ENCODE data around the gene ELL2. TPM values are rescaled to one million over a fixed set of nuclear protein-coding genes. Genes with fewer than 3 reads are reported as not detected.
"Not testable (repeated sequence)": the region's sequence is repeated elsewhere in the genome, so short reads cannot be mapped to it uniquely, and the experiment has no call there.

Gene ELL2
- polyA plus RNA-seq, 1 donor (not counting 4 experiments of a cell fraction or from before 2014, with no cell fraction given), result 100 TPM

DNA sequence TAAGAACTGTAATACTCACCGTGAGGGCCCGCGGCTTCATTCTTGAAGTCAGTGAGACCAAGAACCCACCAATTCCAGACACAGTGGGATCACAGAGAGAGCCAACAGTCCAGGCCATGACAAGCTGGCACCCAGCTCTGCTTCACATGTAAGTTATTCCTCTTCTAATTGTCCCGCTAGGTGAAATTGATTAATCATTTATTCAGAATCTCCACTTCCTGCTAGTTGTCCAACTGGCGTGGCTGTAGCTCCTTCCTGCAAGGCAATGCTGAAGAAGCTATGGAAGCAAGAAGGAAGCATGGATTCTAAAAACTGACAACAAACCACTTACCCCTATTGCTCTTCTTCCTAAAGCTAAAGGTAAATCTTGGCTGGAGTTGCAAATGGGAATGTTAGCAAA, 109.1 kb downstream of the ELL2 start:
- H4K20me1 ChIP-seq (ENCODE audit: control insufficient read depth, extremely low read depth, insufficient read depth, low read length), result no peaks in the 10 kb centered on the region
- H3K4me1 ChIP-seq (ENCODE audit: control insufficient read depth, extremely low read depth, insufficient read depth, low read length), result no peaks in the 10 kb centered on the region
- no peak overlapping the region for H3K4me3 ChIP-seq (ENCODE audit: control insufficient read depth in 2 of 3, extremely low read depth in 1 of 3, insufficient read depth in 2 of 3, low read depth in 1 of 3, low read length in 3 of 3)
- no peak overlapping the region for H3K9ac ChIP-seq (ENCODE audit: control insufficient read depth, extremely low read depth, insufficient read depth, low read length)
- no peaks in the 10 kb centered on the region for H3K79me2 ChIP-seq (ENCODE audit: control insufficient read depth, insufficient read depth, low read length)
- dilution Hi-C loops (cut with MboI; ENCODE audit: extremely low pct_ligation_motif_present, low sequenced_read_pairs), result no loop called here
- H3K9me3 ChIP-seq (ENCODE audit: control insufficient read depth, low read depth, low read length), result no peaks in the 10 kb centered on the region
- no peak overlapping the region for H2AFZ ChIP-seq (ENCODE audit: control insufficient read depth, low read length)
- no peak for DNase-seq (ENCODE audit: low read depth, low spot score)
- no peaks in the 10 kb centered on the region for H3K36me3 ChIP-seq (ENCODE audit: control insufficient read depth in 2 of 2, extremely low read depth in 1 of 2, insufficient read depth in 2 of 2, low read length in 2 of 2)
- no peak overlapping the region for H3K27ac ChIP-seq (ENCODE audit: control insufficient read depth, insufficient read depth, low read length)
- H3K27me3 ChIP-seq (ENCODE audit: control insufficient read depth, extremely low read depth, insufficient read depth, low read length), result no peaks in the 10 kb centered on the region
- FAIRE-seq, result no peak
- H3K4me2 ChIP-seq (ENCODE audit: control insufficient read depth, extremely low read depth, insufficient read depth, low read depth, low read length), result no peak overlapping the region
- TF ChIP-seq, protein P1, sequence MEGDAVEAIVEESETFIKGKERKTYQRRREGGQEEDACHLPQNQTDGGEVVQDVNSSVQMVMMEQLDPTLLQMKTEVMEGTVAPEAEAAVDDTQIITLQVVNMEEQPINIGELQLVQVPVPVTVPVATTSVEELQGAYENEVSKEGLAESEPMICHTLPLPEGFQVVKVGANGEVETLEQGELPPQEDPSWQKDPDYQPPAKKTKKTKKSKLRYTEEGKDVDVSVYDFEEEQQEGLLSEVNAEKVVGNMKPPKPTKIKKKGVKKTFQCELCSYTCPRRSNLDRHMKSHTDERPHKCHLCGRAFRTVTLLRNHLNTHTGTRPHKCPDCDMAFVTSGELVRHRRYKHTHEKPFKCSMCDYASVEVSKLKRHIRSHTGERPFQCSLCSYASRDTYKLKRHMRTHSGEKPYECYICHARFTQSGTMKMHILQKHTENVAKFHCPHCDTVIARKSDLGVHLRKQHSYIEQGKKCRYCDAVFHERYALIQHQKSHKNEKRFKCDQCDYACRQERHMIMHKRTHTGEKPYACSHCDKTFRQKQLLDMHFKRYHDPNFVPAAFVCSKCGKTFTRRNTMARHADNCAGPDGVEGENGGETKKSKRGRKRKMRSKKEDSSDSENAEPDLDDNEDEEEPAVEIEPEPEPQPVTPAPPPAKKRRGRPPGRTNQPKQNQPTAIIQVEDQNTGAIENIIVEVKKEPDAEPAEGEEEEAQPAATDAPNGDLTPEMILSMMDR (optimal IDR thresholded peaks at IDR 0.05 in 1 of 3, IDR thresholded peaks at IDR 0.05 in 1 of 3, conservative IDR thresholded peaks at IDR 0.05 in 1 of 3; ENCODE audit: extremely low read depth in 1 of 3, insufficient read depth in 2 of 3, low read length in 3 of 3), result no peak
- TF ChIP-seq EZH2 (IDR thresholded peaks at IDR 0.05; ENCODE audit: low read length), result no peak
- H3K9me1 ChIP-seq (ENCODE audit: control insufficient read depth, extremely low read depth, insufficient read depth, low read length), result no peaks in the 10 kb centered on the region

DNA sequence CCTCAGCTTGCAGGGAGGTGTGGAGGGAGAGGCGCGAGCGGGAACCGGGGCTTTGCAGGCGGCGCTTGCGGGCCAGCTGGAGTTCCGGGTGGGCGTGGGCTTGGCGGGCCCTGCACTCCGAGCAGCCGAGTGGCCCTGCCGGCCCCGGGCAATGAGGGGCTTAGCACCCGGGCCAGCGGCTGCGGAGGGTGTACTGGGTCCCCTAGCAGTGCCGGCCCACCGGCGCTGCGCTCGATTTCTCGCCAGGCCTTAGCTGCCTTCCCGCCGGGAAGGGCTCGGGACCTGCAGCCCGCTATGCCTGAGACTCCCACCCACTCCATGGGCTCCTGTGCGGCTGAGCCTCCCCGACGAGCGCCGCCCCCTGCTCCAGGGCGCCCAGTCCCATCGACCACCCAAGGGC, 110.5 kb downstream of the ELL2 start:
- H3K9me1 ChIP-seq (ENCODE audit: control insufficient read depth, extremely low read depth, insufficient read depth, low read length); H4K20me1 ChIP-seq (ENCODE audit: control insufficient read depth, extremely low read depth, insufficient read depth, low read length); DNase-seq (ENCODE audit: low read depth, low spot score); H3K27ac ChIP-seq (ENCODE audit: control insufficient read depth, insufficient read depth, low read length); H3K4me2 ChIP-seq (ENCODE audit: control insufficient read depth, extremely low read depth, insufficient read depth, low read depth, low read length); H3K9ac ChIP-seq (ENCODE audit: control insufficient read depth, extremely low read depth, insufficient read depth, low read length); FAIRE-seq; H3K27me3 ChIP-seq (ENCODE audit: control insufficient read depth, extremely low read depth, insufficient read depth, low read length); dilution Hi-C loops (cut with MboI; ENCODE audit: extremely low pct_ligation_motif_present, low sequenced_read_pairs); H3K4me3 ChIP-seq (ENCODE audit: control insufficient read depth in 2 of 3, extremely low read depth in 1 of 3, insufficient read depth in 2 of 3, low read depth in 1 of 3, low read length in 3 of 3); H3K79me2 ChIP-seq (ENCODE audit: control insufficient read depth, insufficient read depth, low read length); H2AFZ ChIP-seq (ENCODE audit: control insufficient read depth, low read length); H3K36me3 ChIP-seq (ENCODE audit: control insufficient read depth in 2 of 2, extremely low read depth in 1 of 2, insufficient read depth in 2 of 2, low read length in 2 of 2); H3K9me3 ChIP-seq (ENCODE audit: control insufficient read depth, low read depth, low read length); H3K4me1 ChIP-seq (ENCODE audit: control insufficient read depth, extremely low read depth, insufficient read depth, low read length): not testable (repeated sequence)

DNA sequence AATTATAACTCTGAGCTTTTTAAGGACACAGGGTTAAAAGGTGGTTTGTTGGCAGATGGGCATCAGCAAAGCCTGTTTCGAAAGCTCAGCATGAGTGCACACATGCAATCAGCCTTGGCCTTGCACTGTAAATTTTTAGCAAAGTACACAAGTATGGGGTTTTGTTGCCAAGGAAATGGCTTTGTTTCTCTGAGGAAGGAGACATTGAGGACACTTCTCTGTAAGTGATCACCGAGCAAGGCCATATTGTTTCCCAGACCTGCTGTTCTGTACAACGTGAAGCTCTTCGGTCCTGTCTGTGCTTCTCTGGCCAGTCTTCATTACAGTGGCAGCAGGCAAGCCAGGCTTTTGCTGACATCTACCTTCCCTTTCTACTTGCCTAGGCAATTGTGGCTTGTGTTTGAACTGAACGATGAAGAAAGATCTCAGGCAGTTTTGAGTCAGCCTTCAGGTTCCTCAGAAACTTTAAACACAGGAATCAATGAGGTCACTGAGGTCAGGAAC, 111.2 kb downstream of the ELL2 start:
- no peak overlapping the region for H3K4me2 ChIP-seq (ENCODE audit: control insufficient read depth, extremely low read depth, insufficient read depth, low read depth, low read length)
- H3K9ac ChIP-seq (ENCODE audit: control insufficient read depth, extremely low read depth, insufficient read depth, low read length), result no peak overlapping the region
- no peaks in the 10 kb centered on the region for H3K9me3 ChIP-seq (ENCODE audit: control insufficient read depth, low read depth, low read length)
- no peak for DNase-seq (ENCODE audit: low read depth, low spot score)
- no peaks in the 10 kb centered on the region for H3K27me3 ChIP-seq (ENCODE audit: control insufficient read depth, extremely low read depth, insufficient read depth, low read length)
- H3K27ac ChIP-seq (ENCODE audit: control insufficient read depth, insufficient read depth, low read length), result no peak overlapping the region
- no peak for FAIRE-seq
- H3K36me3 ChIP-seq (ENCODE audit: control insufficient read depth in 2 of 2, extremely low read depth in 1 of 2, insufficient read depth in 2 of 2, low read length in 2 of 2), result no peaks in the 10 kb centered on the region
- no peak for TF ChIP-seq EZH2 (IDR thresholded peaks at IDR 0.05; ENCODE audit: low read length)
- TF ChIP-seq, protein P1 (optimal IDR thresholded peaks at IDR 0.05 in 1 of 3, IDR thresholded peaks at IDR 0.05 in 1 of 3, conservative IDR thresholded peaks at IDR 0.05 in 1 of 3; ENCODE audit: extremely low read depth in 1 of 3, insufficient read depth in 2 of 3, low read length in 3 of 3), result no peak
- no peak overlapping the region for H2AFZ ChIP-seq (ENCODE audit: control insufficient read depth, low read length)
- no peak overlapping the region for H3K4me3 ChIP-seq (ENCODE audit: control insufficient read depth in 2 of 3, extremely low read depth in 1 of 3, insufficient read depth in 2 of 3, low read depth in 1 of 3, low read length in 3 of 3)
- H3K4me1 ChIP-seq (ENCODE audit: control insufficient read depth, extremely low read depth, insufficient read depth, low read length), result peaks cover 7% of the 10 kb centered on the region
- no peaks in the 10 kb centered on the region for H3K9me1 ChIP-seq (ENCODE audit: control insufficient read depth, extremely low read depth, insufficient read depth, low read length)
- H4K20me1 ChIP-seq (ENCODE audit: control insufficient read depth, extremely low read depth, insufficient read depth, low read length), result no peaks in the 10 kb centered on the region
- no peaks in the 10 kb centered on the region for H3K79me2 ChIP-seq (ENCODE audit: control insufficient read depth, insufficient read depth, low read length)
- dilution Hi-C loops (cut with MboI; ENCODE audit: extremely low pct_ligation_motif_present, low sequenced_read_pairs), result no loop called here
